ENCODE data around the gene PIEZO2.

The PIEZO2 gene

DNA sequence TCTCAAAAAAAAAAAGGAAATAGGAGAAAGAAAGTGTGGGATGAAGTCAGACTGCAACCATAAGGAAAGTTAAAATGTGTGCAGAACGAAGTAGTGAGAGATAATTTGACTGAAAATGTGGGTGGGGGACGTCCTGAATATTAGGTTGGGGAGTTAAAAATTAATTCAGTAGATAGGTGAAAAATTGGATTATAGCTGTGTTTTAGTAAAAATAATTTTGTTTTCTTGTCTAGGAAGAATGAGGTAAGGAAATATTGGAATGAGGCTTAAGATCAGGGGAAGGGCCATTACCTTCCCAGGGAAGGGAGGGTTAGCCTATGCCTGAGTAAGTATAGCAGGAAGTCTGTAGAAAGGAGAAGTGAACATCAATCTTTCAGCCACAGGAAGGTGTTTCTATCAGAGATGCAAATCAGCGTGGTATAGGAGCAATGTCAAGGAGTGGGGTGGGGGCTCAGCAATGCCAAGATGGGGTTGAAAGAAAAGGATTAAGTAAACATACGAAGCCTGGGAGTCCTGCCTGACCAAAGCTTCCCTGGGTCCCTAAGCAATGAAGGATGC, 250.9 kb downstream of the PIEZO2 start:
- no peak for DNase-seq (ENCODE audit: low read depth, low spot score)

DNA sequence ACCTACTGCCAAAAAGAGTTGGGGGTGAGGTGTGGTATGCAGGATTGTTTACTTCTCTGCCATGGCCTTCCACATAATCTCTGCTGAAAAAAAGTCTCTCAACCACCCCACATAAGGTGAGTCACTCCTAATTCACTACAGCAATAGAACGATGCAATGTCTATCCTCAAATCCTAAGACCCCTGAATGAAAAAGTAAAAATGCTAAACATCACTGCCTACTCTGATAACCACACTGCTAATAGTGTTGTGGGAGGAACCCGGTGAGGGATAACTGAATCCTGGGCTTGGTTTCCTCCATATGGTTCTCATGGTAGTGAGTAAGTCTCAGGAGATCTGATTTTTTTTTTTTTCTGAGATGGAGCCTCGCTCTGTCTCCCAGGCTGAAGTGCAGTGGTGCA, 252.5 kb downstream of the PIEZO2 start:
- DNase-seq (ENCODE audit: low read depth, low spot score) = no peak

GRCh38 chr18:10895976-10896375, 253.4 kb downstream of the PIEZO2 start:
- DNase-seq (ENCODE audit: low read depth, low spot score) = no peak

DNA sequence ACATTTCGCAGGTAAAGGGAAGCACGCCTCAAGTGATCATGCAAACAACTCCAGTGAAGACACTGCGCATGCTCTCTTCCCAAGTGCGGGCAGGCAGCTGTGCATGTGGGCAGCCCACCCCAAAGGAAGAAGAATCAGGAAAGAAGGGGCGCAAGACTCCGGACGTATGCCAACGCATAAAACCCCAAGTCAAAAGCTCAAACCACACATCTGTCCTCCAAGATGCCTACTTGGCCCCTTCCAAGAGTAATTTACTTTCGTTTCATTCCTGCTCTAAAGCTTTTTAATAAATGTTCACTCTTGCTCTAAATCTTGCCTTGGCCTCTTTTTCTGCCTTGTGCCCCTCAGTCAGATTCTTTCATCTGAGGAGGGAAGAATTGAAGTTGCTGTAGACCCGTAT, 254.9 kb downstream of the PIEZO2 start:
- DNase-seq (ENCODE audit: low read depth, low spot score) = no peak

GRCh38 chr18:10893761-10894160, 255.6 kb downstream of the PIEZO2 start:
- no peak for DNase-seq (ENCODE audit: low read depth, low spot score)

GRCh38 chr18:10893196-10893595, 256.2 kb downstream of the PIEZO2 start:
- DNase-seq (ENCODE audit: low read depth, low spot score) = no peak

GRCh38 chr18:10892786-10893185, 256.6 kb downstream of the PIEZO2 start:
- no peak for DNase-seq (ENCODE audit: low read depth, low spot score)

DNA sequence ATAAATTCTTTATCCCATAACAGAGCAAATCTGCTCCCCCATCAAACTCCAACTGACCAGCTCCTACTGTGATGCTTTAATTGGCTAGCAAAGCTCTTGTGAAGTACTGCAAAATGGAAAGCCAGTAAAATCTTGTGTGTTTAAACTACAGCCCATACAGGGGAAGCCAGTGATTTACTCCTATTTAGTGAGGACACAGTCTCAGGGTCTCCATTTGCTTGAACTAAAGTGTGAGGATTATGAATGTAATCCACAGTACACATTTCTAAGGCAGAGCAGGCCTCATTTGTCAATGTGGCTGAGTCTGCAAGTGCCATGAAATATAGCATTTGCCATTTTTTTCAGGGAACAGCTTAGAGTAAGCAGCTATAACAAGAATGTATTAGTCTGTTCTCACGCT, 259.3 kb downstream of the PIEZO2 start:
- no peak for DNase-seq (ENCODE audit: low read depth, low spot score)

- DNase-seq (ENCODE audit: low read depth, low spot score) = no peak
These were observed 270.7 kb downstream of the PIEZO2 start for GRCh38 chr18:10878703-10879102.

- no peak for DNase-seq (ENCODE audit: low read depth, low spot score)
These were observed 271.4 kb downstream of the PIEZO2 start for GRCh38 chr18:10877987-10878386.

DNA sequence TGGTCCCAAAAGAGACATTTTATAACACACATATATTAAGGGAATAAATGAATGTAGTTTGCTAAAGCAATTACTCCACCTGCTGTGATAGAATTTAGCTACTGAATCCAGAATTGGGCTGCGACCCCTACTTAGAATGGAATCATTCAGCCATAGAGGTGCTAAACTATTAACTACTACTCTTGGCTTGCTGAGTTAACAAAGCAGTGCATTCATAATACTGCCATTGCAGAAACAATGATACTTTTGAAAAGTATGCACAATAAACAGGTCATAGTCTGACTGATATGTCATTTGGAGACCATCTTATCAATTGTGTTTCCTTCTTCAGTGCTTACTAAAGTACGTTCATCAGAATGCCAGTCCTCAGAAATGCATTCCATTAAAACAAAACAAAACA, 273.6 kb downstream of the PIEZO2 start:
- no peak for DNase-seq (ENCODE audit: low read depth, low spot score)

DNA sequence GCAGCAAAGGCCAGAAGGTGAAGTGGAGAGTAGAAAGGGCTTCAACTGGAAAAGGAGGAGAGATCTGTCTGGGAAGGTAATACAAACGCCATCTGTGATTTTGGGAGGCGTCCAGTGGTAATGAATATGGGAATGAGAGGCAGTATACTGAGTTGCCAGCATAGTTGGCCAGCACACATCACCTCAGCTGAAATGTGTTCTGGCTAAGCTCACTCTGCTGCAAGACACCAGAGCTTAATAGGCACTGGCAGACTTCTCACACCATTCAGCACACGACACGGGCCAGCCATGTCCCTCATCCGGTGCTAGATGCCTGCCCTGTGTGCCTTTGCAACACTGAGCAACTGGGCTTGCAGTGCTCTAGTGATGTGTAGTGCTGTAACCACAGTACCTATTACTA, 277.1 kb downstream of the PIEZO2 start:
- DNase-seq (ENCODE audit: low read depth, low spot score) = no peak

DNA sequence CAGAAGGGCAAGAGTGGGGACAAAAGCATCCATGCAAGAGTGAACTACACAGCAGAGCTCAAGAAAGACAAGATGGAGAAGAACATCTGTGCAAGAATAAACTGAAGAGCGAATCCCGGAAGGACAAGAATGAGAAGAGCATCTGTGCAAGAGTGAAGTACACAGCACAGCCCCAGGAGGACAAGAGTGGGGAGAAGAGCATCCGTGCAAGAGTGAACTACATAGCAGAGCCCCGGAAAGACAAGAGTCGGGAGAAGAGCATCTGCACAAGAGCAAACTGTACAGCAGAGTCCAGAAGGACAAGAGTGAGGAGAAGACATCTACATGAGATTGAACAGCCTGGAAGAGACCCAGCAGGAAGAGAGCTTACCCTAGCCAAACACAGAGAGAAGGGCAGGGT, 284.6 kb downstream of the PIEZO2 start:
- no peak for DNase-seq (ENCODE audit: low read depth, low spot score)

DNA sequence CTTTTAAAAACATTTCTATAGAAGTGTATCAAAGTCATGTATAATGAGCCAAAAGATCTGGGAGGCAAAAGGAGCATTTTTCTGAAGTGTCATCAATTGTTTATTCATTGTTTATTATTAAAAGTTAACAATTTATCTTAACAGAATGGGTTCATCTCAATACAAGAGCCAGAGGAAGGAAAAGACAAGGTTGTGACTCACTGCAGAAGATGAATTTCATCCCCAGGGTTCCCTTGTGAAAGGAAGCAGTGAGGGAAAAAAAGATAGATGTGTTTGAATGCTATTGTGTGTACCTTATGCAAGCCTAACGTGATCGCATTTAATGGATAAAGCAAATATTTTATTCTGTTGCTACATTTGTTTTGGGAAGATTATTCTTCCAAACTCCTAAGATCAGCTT, 286.3 kb downstream of the PIEZO2 start:
- no peak for DNase-seq (ENCODE audit: low read depth, low spot score)

GRCh38 chr18:10860928-10861327, 288.4 kb downstream of the PIEZO2 start:
- no peak for DNase-seq (ENCODE audit: low read depth, low spot score)

- DNase-seq (ENCODE audit: low read depth, low spot score) = no peak
These were observed 289.0 kb downstream of the PIEZO2 start for GRCh38 chr18:10860382-10860781.

GRCh38 chr18:10858477-10858876, 290.9 kb downstream of the PIEZO2 start:
- DNase-seq (ENCODE audit: low read depth, low spot score) = no peak

- DNase-seq (ENCODE audit: low read depth, low spot score) = no peak
These were observed 293.2 kb downstream of the PIEZO2 start for GRCh38 chr18:10856132-10856531.

DNA sequence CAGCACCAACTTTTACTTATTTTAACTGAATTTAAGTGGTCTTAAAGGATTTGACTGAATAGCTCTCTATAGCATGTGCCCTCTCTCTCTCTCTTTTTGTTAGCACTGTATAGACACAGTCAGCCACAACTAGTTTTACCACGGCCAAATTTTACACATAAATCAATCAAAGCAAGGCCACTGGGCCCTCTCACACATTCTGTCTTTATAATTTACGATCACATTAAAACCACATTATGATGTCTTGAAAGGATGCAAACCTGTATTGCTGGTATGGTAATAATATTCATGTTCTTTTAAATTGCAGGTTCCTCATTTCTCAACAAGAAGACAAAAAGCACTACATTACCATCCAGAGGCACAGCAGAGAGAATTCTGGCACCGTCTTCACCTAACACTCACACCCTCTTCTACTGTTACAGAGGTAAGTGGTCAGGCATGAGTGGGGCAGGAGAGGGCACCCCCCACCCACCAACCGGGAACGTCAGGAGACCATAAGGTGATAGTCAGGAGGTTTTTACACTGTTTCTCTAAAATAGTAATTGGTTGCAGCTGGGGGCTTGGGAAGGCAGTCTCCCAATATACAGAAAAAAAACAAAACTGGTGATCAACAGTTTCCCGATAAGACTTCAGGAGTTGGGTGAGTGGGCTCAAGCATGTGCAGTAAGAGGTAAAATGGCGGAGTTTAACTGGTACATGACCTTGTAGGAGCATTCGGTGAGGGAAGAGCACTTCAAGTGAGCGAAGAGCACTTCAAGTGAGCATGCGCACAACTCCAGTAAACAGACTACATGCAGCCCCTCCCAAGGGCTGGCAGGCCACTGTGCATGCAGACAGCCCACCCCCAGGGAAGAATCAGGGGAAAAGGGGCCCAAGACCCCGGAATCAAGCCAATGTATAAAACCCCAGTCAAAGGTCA, 296.7 kb downstream of the PIEZO2 start:
- no peak for DNase-seq (ENCODE audit: low read depth, low spot score)

- DNase-seq (ENCODE audit: low read depth, low spot score) = peak; percentile 29
These were observed 297.5 kb downstream of the PIEZO2 start for GRCh38 chr18:10851824-10852319.

DNA sequence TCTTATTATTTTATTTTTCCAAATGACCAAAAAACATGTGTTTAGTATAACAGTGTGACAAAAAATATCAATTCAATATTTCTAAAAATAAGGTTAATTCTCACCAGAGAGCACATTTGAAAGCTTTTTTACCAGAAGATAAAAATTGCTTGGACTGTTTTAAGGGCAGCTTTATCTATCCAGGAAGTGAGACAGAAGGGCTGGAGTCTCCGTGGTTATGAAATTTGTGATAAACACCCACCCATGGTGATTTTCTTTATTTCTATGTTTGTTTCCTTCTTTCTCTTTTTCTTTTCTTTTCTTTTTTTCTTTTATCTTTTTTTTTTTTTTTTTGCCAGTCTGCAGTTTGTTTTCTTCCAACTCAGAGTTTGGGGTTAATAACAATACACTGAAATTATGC, 298.5 kb downstream of the PIEZO2 start:
- DNase-seq (ENCODE audit: low read depth, low spot score) = no peak

DNA sequence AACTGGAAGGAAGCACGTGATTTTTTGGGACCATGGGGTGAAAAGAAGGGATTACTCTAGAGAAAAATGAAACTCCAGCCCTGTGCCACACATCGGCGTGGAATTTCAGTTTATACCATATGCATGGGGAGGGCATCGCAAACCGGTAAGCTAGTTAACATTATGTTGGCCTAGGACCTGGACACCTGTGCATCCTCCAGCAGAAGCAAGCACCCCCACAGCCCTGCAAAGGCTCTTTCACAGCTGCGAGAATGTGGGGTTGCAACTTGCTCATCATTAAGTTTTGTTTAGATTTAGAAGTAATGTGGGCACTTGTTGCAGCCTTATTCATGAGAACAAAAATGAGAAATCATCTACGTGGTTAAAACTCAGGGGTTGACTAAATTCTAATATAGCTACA, 299.2 kb downstream of the PIEZO2 start:
- DNase-seq (ENCODE audit: low read depth, low spot score) = no peak

GRCh38 chr18:10847907-10848306, 301.5 kb downstream of the PIEZO2 start:
- no peak for DNase-seq (ENCODE audit: low read depth, low spot score)

Measured in smooth muscle cell of the brain vasculature (primary cell).